HG02588 (cell line): ENCODE measurements around the gene NEUROG3.
A peak's percentile ranks its signal among the peaks of the same experiment; 100 is the strongest.

Experiments
- ATAC-seq: cut with Tn5 transposase; IDR thresholded peaks from one replicate; pipeline ENCODE4 v1.9.1; 2021; ENCODE audit warnings: mild to moderate bottlenecking, moderate library complexity; ENCODE audit not compliant: unreplicated experiment

The NEUROG3 gene

GRCh38 chr10:69573056-69573806, at the start of gene NEUROG3:
Gene NEUROG3, minus strand, starts transcription at chr10:69573422. Its CDS starts 379 bp downstream, at chr10:69573043.
- peak; percentile 69 for ATAC-seq

GRCh38 chr10:69620625-69621024, 47.4 kb upstream of the NEUROG3 start:
- no peak for ATAC-seq

- ATAC-seq: no peak
Observed at GRCh38 chr10:69619626-69620025, 46.4 kb upstream of the NEUROG3 start.

- ATAC-seq: no peak
Observed at GRCh38 chr10:69618746-69619145, 45.5 kb upstream of the NEUROG3 start.

GRCh38 chr10:69616358-69616757, 43.1 kb upstream of the NEUROG3 start:
- no peak for ATAC-seq

GRCh38 chr10:69614130-69614529, 40.9 kb upstream of the NEUROG3 start:
- ATAC-seq: no peak

GRCh38 chr10:69612760-69613159, 39.5 kb upstream of the NEUROG3 start:
- ATAC-seq: no peak

- no peak for ATAC-seq
Observed at GRCh38 chr10:69609077-69609476, 35.9 kb upstream of the NEUROG3 start.

- no peak for ATAC-seq
Observed at GRCh38 chr10:69600761-69601330, 27.6 kb upstream of the NEUROG3 start.

GRCh38 chr10:69588358-69588757, 15.1 kb upstream of the NEUROG3 start:
- no peak for ATAC-seq

- ATAC-seq: no peak
Observed at GRCh38 chr10:69584624-69585023, 11.4 kb upstream of the NEUROG3 start.

GRCh38 chr10:69583106-69583505, 9.9 kb upstream of the NEUROG3 start:
- ATAC-seq: no peak

- no peak for ATAC-seq
Observed at GRCh38 chr10:69580435-69580834, 7.2 kb upstream of the NEUROG3 start.

GRCh38 chr10:69579464-69580060, 6.3 kb upstream of the NEUROG3 start:
- ATAC-seq: no peak

- no peak for ATAC-seq
Observed at GRCh38 chr10:69578508-69578991, 5.3 kb upstream of the NEUROG3 start.

- no peak for ATAC-seq
Observed at GRCh38 chr10:69577268-69578232, 4.3 kb upstream of the NEUROG3 start.

GRCh38 chr10:69576334-69577011, 3.3 kb upstream of the NEUROG3 start:
- ATAC-seq: no peak

GRCh38 chr10:69575164-69575722, 2.0 kb upstream of the NEUROG3 start:
- ATAC-seq: no peak

GRCh38 chr10:69574571-69574978, 1.4 kb upstream of the NEUROG3 start:
- ATAC-seq: no peak
